GM12891 (cell line): ENCODE data around the gene PUS3.
A peak's percentile ranks its signal among the peaks of the same experiment; 100 is the strongest.

Experiments used
- DNase-seq: peaks from one replicate; pipeline ENCODE4 v3.0.0; 2011; ENCODE audit warnings: low spot score; ENCODE audit not compliant: insufficient read length
- FAIRE-seq: peaks from 2 replicates; lab custom pipeline; 2011; peaks lifted over from hg19 to GRCh38; lab: Jason Lieb, UNC
- PAX5 ChIP-seq: IDR thresholded peaks from 2 replicates; pipeline ENCODE4 v1.6.1; 2011; ENCODE audit warnings: low read length, moderate library complexity, mild to moderate bottlenecking; ENCODE audit not compliant: insufficient read depth, severe bottlenecking
- POLR2A ChIP-seq: IDR thresholded peaks from 2 replicates; pipeline ENCODE4 v1.6.1; 2011; ENCODE audit warnings: low read depth, low read length, control low read depth
- POLR2AphosphoS5 ChIP-seq: IDR thresholded peaks from 2 replicates; pipeline ENCODE4 v1.6.1; 2011; ENCODE audit warnings: low read depth, low read length, control low read depth
- POU2F2 ChIP-seq: IDR thresholded peaks from 2 replicates; pipeline ENCODE4 v1.6.1; 2011; ENCODE audit warnings: low read depth, mild to moderate bottlenecking, control low read depth, low read length, moderate library complexity
- SPI1 ChIP-seq: IDR thresholded peaks from 2 replicates; pipeline ENCODE4 v1.6.1; 2011; ENCODE audit warnings: low read depth, low read length, control low read depth
- TAF1 ChIP-seq: IDR thresholded peaks from 2 replicates; pipeline ENCODE4 v1.6.1; 2011; ENCODE audit warnings: low read depth, low read length, control low read depth

The PUS3 gene

GRCh38 chr11:125941619-125942611 lies 38.9 kb upstream of the PUS3 start:
- TF ChIP-seq POU2F2: no peak
- TF ChIP-seq POLR2A: no peak
- TF ChIP-seq TAF1: no peak
- TF ChIP-seq POLR2AphosphoS5: no peak
- no peak for TF ChIP-seq PAX5
- TF ChIP-seq SPI1: no peak
- DNase-seq (peak; percentile 65), FAIRE-seq (peak; percentile 70)

- FAIRE-seq (no peak), DNase-seq (no peak)
- TF ChIP-seq POLR2A (no peak), TAF1 (no peak), POLR2AphosphoS5 (no peak), PAX5 (no peak), SPI1 (no peak), POU2F2 (no peak)
Observed at GRCh38 chr11:125941267-125941618, 38.2 kb upstream of the PUS3 start.

GRCh38 chr11:125940145-125940544 lies 37.1 kb upstream of the PUS3 start:
- FAIRE-seq (no peak), DNase-seq (no peak)
- no peak for TF ChIP-seq SPI1
- TF ChIP-seq PAX5: no peak
- no peak for TF ChIP-seq POLR2A
- no peak for TF ChIP-seq POU2F2
- no peak for TF ChIP-seq TAF1
- TF ChIP-seq POLR2AphosphoS5: no peak

- no peak for TF ChIP-seq SPI1
- TF ChIP-seq TAF1: no peak
- TF ChIP-seq POLR2AphosphoS5: no peak
- TF ChIP-seq POLR2A: no peak
- TF ChIP-seq PAX5: no peak
- TF ChIP-seq POU2F2: no peak
- no peak for FAIRE-seq
- DNase-seq: no peak
Observed at GRCh38 chr11:125939081-125939521, 36.1 kb upstream of the PUS3 start.

GRCh38 chr11:125938418-125938817 lies 35.4 kb upstream of the PUS3 start:
- TF ChIP-seq POU2F2 (no peak), SPI1 (no peak), POLR2AphosphoS5 (no peak), POLR2A (no peak), TAF1 (no peak), PAX5 (no peak)
- FAIRE-seq (no peak), DNase-seq (no peak)

- no peak for FAIRE-seq
- no peak for DNase-seq
- TF ChIP-seq POU2F2 (no peak), PAX5 (no peak), POLR2A (no peak), TAF1 (no peak), POLR2AphosphoS5 (no peak), SPI1 (no peak)
Observed at GRCh38 chr11:125935618-125936199, 32.7 kb upstream of the PUS3 start.

- DNase-seq (no peak), FAIRE-seq (no peak)
- TF ChIP-seq SPI1 (no peak), TAF1 (no peak), POU2F2 (no peak), PAX5 (no peak), POLR2AphosphoS5 (no peak), POLR2A (no peak)
Observed at GRCh38 chr11:125935056-125935455, 32.0 kb upstream of the PUS3 start.

GRCh38 chr11:125934473-125934872 lies 31.5 kb upstream of the PUS3 start:
- FAIRE-seq (no peak), DNase-seq (no peak)
- TF ChIP-seq POLR2A: no peak
- TF ChIP-seq POLR2AphosphoS5: no peak
- no peak for TF ChIP-seq TAF1
- TF ChIP-seq SPI1: no peak
- TF ChIP-seq PAX5: no peak
- no peak for TF ChIP-seq POU2F2
